K562 (cell line): ENCODE data around the gene FAXC. TPM values are rescaled to one million over a fixed set of nuclear protein-coding genes. Genes with fewer than 3 reads are reported as not detected.

Experiments
- ATAC-seq: fragments of 200-7000 bp; cut with Tn5 transposase; 3 replicates; pipeline ENCODE4 v1.9.1; 2020; ENCODE audit warnings: moderate library complexity
- BruUV-seq: library from RNA; stranded (reverse); fragments of 400-500 nt; replicated peaks from 2 replicates; lab custom pipeline; 2021; lab: Mats Ljungman, UMichigan
- CTCF ChIA-PET: fragments of 300-600 bp; formaldehyde crosslinking; extraction: SDS; loops from one replicate; lab custom pipeline; 2021; ENCODE audit warnings: low intra/inter-chr PET ratio; lab: Yijun Ruan, JAX
- POLR2A ChIA-PET: fragments of 300-600, 350-650 bp; sonication (Branson Sonifier 250); formaldehyde crosslinking; extraction: SDS; loops from one replicate; lab custom pipeline; 2021; ENCODE audit warnings: antibody characterized with exemption, inconsistent platforms; lab: Yijun Ruan, JAX
- DNase-seq, 4 experiments: peaks; one replicate each; pipeline versions ENCODE4 v3.0.0 to v3.0.0-alpha.2; 2011 to 2018; ENCODE audit warnings: low spot score in 3 of 4, mixed read lengths in 3 of 4; ENCODE audit errors: extremely low read depth in 1 of 4
- FAIRE-seq: peaks from 2 replicates; lab custom pipeline; 2011; peaks lifted over from hg19 to GRCh38; lab: Jason Lieb, UNC
- H2AFZ ChIP-seq: 2 replicates; pipeline ENCODE4 v1.6.0; 2011; ENCODE audit warnings: low read depth, low read length, control low read depth, inconsistent platforms
- H3K27ac ChIP-seq: fragments of 200-600 bp; 3 replicates; pipeline ENCODE4 v1.8.0; 2011; ENCODE audit warnings: low read depth, mild to moderate bottlenecking, control low read depth, inconsistent platforms, low read length, moderate library complexity, mixed read lengths; ENCODE audit errors: extremely low read depth
- H3K27me3 ChIP-seq, 2 experiments: fragments of 300-600 bp in 1 of 2; 2 replicates in 1 of 2; 3 replicates in 1 of 2; pipeline versions ENCODE4 v1.6.0 to v1.8.0; 2011; ENCODE audit warnings: inconsistent platforms in 2 of 2, low read length in 2 of 2, mild to moderate bottlenecking in 1 of 2, mixed read lengths in 1 of 2, moderate library complexity in 1 of 2; ENCODE audit not compliant: control insufficient read depth in 2 of 2, insufficient read depth in 2 of 2
- H3K36me3 ChIP-seq: fragments of 300-600 bp; 3 replicates; pipeline ENCODE4 v1.8.0; 2011; ENCODE audit warnings: mild to moderate bottlenecking, low read length, inconsistent platforms; ENCODE audit not compliant: control insufficient read depth, insufficient read depth
- H3K4me1 ChIP-seq, 2 experiments: fragments of 200-600 bp in 1 of 2; replicated peaks in 1 of 2; 2 replicates in 1 of 2; 3 replicates in 1 of 2; pipeline versions ENCODE4 v1.5.1 to v1.8.0; 2011; ENCODE audit warnings: inconsistent platforms in 2 of 2, low read length in 2 of 2, mild to moderate bottlenecking in 1 of 2, mixed read lengths in 1 of 2, moderate library complexity in 1 of 2; ENCODE audit not compliant: control insufficient read depth in 2 of 2, insufficient read depth in 2 of 2
- H3K4me2 ChIP-seq: 2 replicates; pipeline ENCODE4 v1.6.1; 2011; ENCODE audit warnings: low read length, control low read depth, inconsistent platforms, mixed read lengths; ENCODE audit not compliant: insufficient read depth
- H3K4me3 ChIP-seq: fragments of 200-600 bp; sonication (generic), shearing (Covaris generic); 2 replicates; pipeline ENCODE4 v1.5.1; 2016; ENCODE audit warnings: control low read depth, inconsistent platforms
- H3K79me2 ChIP-seq: fragments of 200-600 bp; 3 replicates; pipeline ENCODE4 v1.8.0; 2011; ENCODE audit warnings: low read length, inconsistent platforms; ENCODE audit not compliant: control insufficient read depth, insufficient read depth
- H3K9ac ChIP-seq, 2 experiments: 2 replicates each; pipeline versions ENCODE4 v1.6.0 to v1.6.1; 2011; ENCODE audit warnings: low read depth in 2 of 2, low read length in 2 of 2, control low read depth in 1 of 2, inconsistent platforms in 1 of 2, mild to moderate bottlenecking in 1 of 2, mixed read lengths in 1 of 2; ENCODE audit not compliant: insufficient read depth in 1 of 2
- H3K9me1 ChIP-seq: one replicate; pipeline ENCODE4 v1.6.0; 2011; ENCODE audit warnings: inconsistent platforms, mild to moderate bottlenecking, low read length, moderate library complexity; ENCODE audit not compliant: control insufficient read depth, insufficient read depth
- H3K9me3 ChIP-seq: replicated peaks from 2 replicates; pipeline ENCODE4 v1.5.1; 2011; ENCODE audit warnings: low read depth, low read length, inconsistent platforms; ENCODE audit not compliant: control insufficient read depth, insufficient read depth
- H4K20me1 ChIP-seq: replicated peaks from 2 replicates; pipeline ENCODE4 v1.6.1; 2011; ENCODE audit warnings: low read length, inconsistent platforms, mixed read lengths; ENCODE audit not compliant: control insufficient read depth, insufficient read depth
- ESRRB ChIP-seq: fragments of 250-450 bp; sonication (Bioruptor Pico); IDR thresholded peaks from 2 replicates; pipeline ENCODE4 v1.5.0; 2020; ENCODE audit warnings: mild to moderate bottlenecking, moderate library complexity, borderline replicate concordance
- RBFOX2 ChIP-seq: fragments of 200-400 bp; formaldehyde crosslinking; IDR thresholded peaks from 2 replicates; pipeline ENCODE4 v1.6.1; 2017; ENCODE audit warnings: low read depth, mild to moderate bottlenecking, low read length, moderate library complexity
- RBM25 ChIP-seq: fragments of 200-400 bp; formaldehyde crosslinking; IDR thresholded peaks from 2 replicates; pipeline ENCODE4 v1.6.1; 2018; ENCODE audit warnings: low read length, low read depth, moderate library complexity; ENCODE audit not compliant: severe bottlenecking
- SMARCC2 ChIP-seq: fragments of 450-650 bp; IDR thresholded peaks from 2 replicates; pipeline ENCODE4 v1.6.1; 2017; ENCODE audit warnings: antibody characterized with exemption, moderate library complexity, mild to moderate bottlenecking, low read depth
- SMC3 ChIP-seq: conservative IDR thresholded peaks from 2 replicates; pipeline ENCODE4 v1.6.1; 2011; ENCODE audit warnings: low read depth, low read length, improper control_type of control experiment; ENCODE audit not compliant: insufficient read depth
- SRF ChIP-seq, 2 experiments: fragments of 250-450, 450-650 bp in 1 of 2; sonication (Bioruptor Pico) in 1 of 2; sonication (generic) in 1 of 2; formaldehyde crosslinking; IDR thresholded peaks; 2 replicates each; pipeline versions ENCODE4 v1.5.0 to v1.5.1; 2020 to 2022; ENCODE audit warnings: mild to moderate bottlenecking in 1 of 2, missing genetic modification reagents in 1 of 2
- ZNF124 ChIP-seq: sonication (generic); formaldehyde crosslinking; IDR thresholded peaks from 2 replicates; pipeline ENCODE4 v1.8.1; 2022; ENCODE audit warnings: missing genetic modification reagents
- ZNF146 ChIP-seq: IDR thresholded peaks from one replicate; pipeline ENCODE4 v1.6.1; 2018; ENCODE audit warnings: missing compliant biosample characterization; ENCODE audit not compliant: unreplicated experiment
- ZNF347 ChIP-seq: fragments of 450-650 bp; formaldehyde crosslinking; IDR thresholded peaks from 2 replicates; pipeline ENCODE4 v1.4.0; 2020; ENCODE audit warnings: low read depth, mild to moderate bottlenecking, moderate library complexity
- WGBS: fragments of 100-300 bp; shearing (Covaris generic); methylation state at CpG from one replicate; pipeline ENCODE4 v1.1.6; 2016; ENCODE audit warnings: low coverage, mixed read lengths; ENCODE audit not compliant: insufficient coverage; ENCODE audit errors: missing lambda C conversion rate; 5-methylcytosine and 5-hydroxymethylcytosine counted together
- in situ Hi-C: fragments of 300-500 bp; cut with MboI; formaldehyde crosslinking; loops from 4 replicates; pipeline ENCODE4 v1.15.0; 2018; ENCODE audit warnings: inconsistent platforms, mixed read lengths
- intact Hi-C: fragments of 100-400 bp; cut with micrococcal nuclease; formaldehyde crosslinking; loops from 2 replicates; pipeline ENCODE4 v1.14.2; 2022
- polyA plus RNA-seq, 8 experiments: library from polyadenylated mRNA; depleted of rRNA in 4 of 8; stranded (reverse) in 5 of 8; unstranded in 3 of 8; fragments of >200 nt; fragmentation: Nextera tagmentation in 2 of 8; fragmentation: Illumina TruSeq in 1 of 8; extraction: Ambion mirVana in 2 of 8; extraction: Trizol in 1 of 8; gene quantifications; 2 replicates each; pipeline versions ENCODE4 v1.2.1 to v1.2.3, GENCODE V29; 2011 to 2014; ENCODE audit warnings: inconsistent platforms in 1 of 8, missing spikeins in 1 of 8
- total RNA-seq, 7 experiments: library from RNA; depleted of rRNA in 6 of 7; stranded (reverse); fragments of >200 nt in 6 of 7; fragmentation: Illumina TruSeq in 2 of 7; extraction: Trizol in 2 of 7; gene quantifications; 2 replicates each; pipeline versions ENCODE4 v1.2.1 to v1.2.3, GENCODE V29; 2011 to 2021; ENCODE audit warnings: low replicate concordance in 1 of 7

The FAXC gene
- total and polyA plus RNA-seq, 9 of the 15 experiments (the other 6 are each of a cell fraction or from before 2014, with no cell fraction given), result 0.06 to 0.40 (median 0.13) TPM; not detected in 5

- no peak overlapping the region for H2AFZ ChIP-seq
- H3K4me3 ChIP-seq, result no peak overlapping the region
- H3K9ac ChIP-seq, result no peak overlapping the region
- CTCF ChIA-PET, result no interaction called here
- no peaks in the 10 kb centered on the region for H4K20me1 ChIP-seq
- no peaks in the 10 kb centered on the region for H3K4me1 ChIP-seq
- no peaks in the 10 kb centered on the region for H3K9me3 ChIP-seq
- no peak for TF ChIP-seq SRF (CRISPR knock-in tag; IDR thresholded peaks at IDR 0.05)
- no peak for TF ChIP-seq RBFOX2
- no peak for TF ChIP-seq ESRRB (CRISPR knock-in tag)
- TF ChIP-seq ZNF146 (CRISPR knock-in tag), result peak; percentile 60
- TF ChIP-seq ZNF347, result no peak
- no peak for TF ChIP-seq ZNF124 (CRISPR knock-in tag)
- no peak for TF ChIP-seq SMC3
- TF ChIP-seq SMARCC2, result no peak
- no peak for TF ChIP-seq RBM25
- no peak overlapping the region for H3K27ac ChIP-seq
- H3K79me2 ChIP-seq, result no peaks in the 10 kb centered on the region
- in situ Hi-C loops, result no loop called here
- no peaks in the 10 kb centered on the region for H3K36me3 ChIP-seq
- POLR2A ChIA-PET, result no interaction called here
- BruUV-seq, result no TSS peak
- peaks cover 2 to 5% of the 10 kb centered on the region in 2 experiments; a peak in 3 of 5 replicates for H3K27me3 ChIP-seq
- ATAC-seq (no peak), DNase-seq (no peak), FAIRE-seq (no peak)
- no peak overlapping the region for H3K4me2 ChIP-seq
- WGBS, result 0% methylated on average over 1 of the region's 1 CpG
- no peaks in the 10 kb centered on the region for H3K9me1 ChIP-seq
- intact Hi-C loops, result no loop called here
These were observed 102.9 kb downstream of the FAXC start for GRCh38 chr6:99246602-99247001.
